OCI-LY1 (cell line): ENCODE data around the gene OR6S1.

ENCODE experiments used
- H2AFZ ChIP-seq: fragments of 200-600 bp; sonication (generic), shearing (Covaris generic); 2 replicates; pipeline ENCODE4 v1.6.0; 2014; ENCODE audit warnings: antibody characterized with exemption, mild to moderate bottlenecking, low read length
- H3F3A ChIP-seq: fragments of 200-600 bp; sonication (generic), shearing (Covaris generic); 2 replicates; pipeline ENCODE4 v1.6.0; 2014; ENCODE audit warnings: mild to moderate bottlenecking, antibody characterized with exemption, low read length, moderate library complexity; ENCODE audit not compliant: insufficient read depth
- H3K27ac ChIP-seq: fragments of 200-600 bp; sonication (generic); 2 replicates; pipeline ENCODE4 v1.5.1; 2014; ENCODE audit warnings: low read length, mixed run types, mild to moderate bottlenecking, low read depth; ENCODE audit not compliant: poor library complexity, severe bottlenecking
- H3K27me3 ChIP-seq: fragments of 200-600 bp; sonication (generic); 2 replicates; pipeline ENCODE4 v1.6.0; 2014; ENCODE audit warnings: antibody characterized with exemption, mild to moderate bottlenecking, low read length, moderate library complexity; ENCODE audit not compliant: insufficient read depth
- H3K36me3 ChIP-seq: fragments of 200-600 bp; sonication (generic); 2 replicates; pipeline ENCODE4 v1.6.1; 2014; ENCODE audit warnings: mild to moderate bottlenecking, antibody characterized with exemption, low read length, moderate library complexity, mixed read lengths; ENCODE audit not compliant: insufficient read depth
- H3K4me1 ChIP-seq: fragments of 200-600 bp; sonication (generic); 2 replicates; pipeline ENCODE4 v1.5.1; 2014; ENCODE audit warnings: mild to moderate bottlenecking, low read length, moderate library complexity; ENCODE audit not compliant: insufficient read depth, severe bottlenecking
- H3K4me2 ChIP-seq: fragments of 200-600 bp; sonication (generic), shearing (Covaris generic); 2 replicates; pipeline ENCODE4 v1.6.1; 2014; ENCODE audit warnings: low read length
- H3K4me3 ChIP-seq: fragments of 200-600 bp; sonication (generic); 2 replicates; pipeline ENCODE4 v1.5.1; 2014; ENCODE audit warnings: low read length, low read depth, mild to moderate bottlenecking, mixed read lengths; ENCODE audit not compliant: poor library complexity, severe bottlenecking
- H3K79me2 ChIP-seq: fragments of 200-600 bp; shearing (Covaris generic); 2 replicates; pipeline ENCODE4 v1.6.1; 2016; ENCODE audit warnings: mixed run types, low read length, mixed read lengths; ENCODE audit not compliant: insufficient read depth
- H3K9ac ChIP-seq: fragments of 200-600 bp; sonication (generic), shearing (Covaris generic); 2 replicates; pipeline ENCODE4 v1.6.1; 2014; ENCODE audit warnings: mild to moderate bottlenecking, low read length, mixed read lengths
- H3K9me2 ChIP-seq: fragments of 200-600 bp; sonication (generic), shearing (Covaris generic); 2 replicates; pipeline ENCODE4 v1.6.1; 2014; ENCODE audit warnings: low read depth, mild to moderate bottlenecking, low read length, mixed read lengths
- H3K9me3 ChIP-seq: fragments of 200-600 bp; shearing (Covaris generic); 2 replicates; pipeline ENCODE4 v1.6.1; 2014; ENCODE audit warnings: low read length, mixed read lengths
- H4K20me1 ChIP-seq: fragments of 200-600 bp; sonication (generic), shearing (Covaris generic); 2 replicates; pipeline ENCODE4 v1.6.0; 2016; ENCODE audit warnings: mild to moderate bottlenecking, low read length; ENCODE audit not compliant: insufficient read depth
- EZH2 ChIP-seq: fragments of 200-600 bp; sonication (generic), shearing (Covaris generic); IDR thresholded peaks from 2 replicates; pipeline ENCODE4 v1.8.0; 2017; ENCODE audit warnings: borderline replicate concordance, mixed run types, mild to moderate bottlenecking, antibody characterized with exemption, low read length, moderate library complexity, mixed read lengths
- TF ChIP-seq, protein P1 (sequence below): fragments of 200-600 bp; sonication (generic), shearing (Covaris generic); IDR thresholded peaks from 2 replicates; pipeline ENCODE4 v1.5.1; 2017; ENCODE audit warnings: mild to moderate bottlenecking, antibody characterized with exemption, low read length, moderate library complexity, mixed read lengths

OR6S1 gene

DNA sequence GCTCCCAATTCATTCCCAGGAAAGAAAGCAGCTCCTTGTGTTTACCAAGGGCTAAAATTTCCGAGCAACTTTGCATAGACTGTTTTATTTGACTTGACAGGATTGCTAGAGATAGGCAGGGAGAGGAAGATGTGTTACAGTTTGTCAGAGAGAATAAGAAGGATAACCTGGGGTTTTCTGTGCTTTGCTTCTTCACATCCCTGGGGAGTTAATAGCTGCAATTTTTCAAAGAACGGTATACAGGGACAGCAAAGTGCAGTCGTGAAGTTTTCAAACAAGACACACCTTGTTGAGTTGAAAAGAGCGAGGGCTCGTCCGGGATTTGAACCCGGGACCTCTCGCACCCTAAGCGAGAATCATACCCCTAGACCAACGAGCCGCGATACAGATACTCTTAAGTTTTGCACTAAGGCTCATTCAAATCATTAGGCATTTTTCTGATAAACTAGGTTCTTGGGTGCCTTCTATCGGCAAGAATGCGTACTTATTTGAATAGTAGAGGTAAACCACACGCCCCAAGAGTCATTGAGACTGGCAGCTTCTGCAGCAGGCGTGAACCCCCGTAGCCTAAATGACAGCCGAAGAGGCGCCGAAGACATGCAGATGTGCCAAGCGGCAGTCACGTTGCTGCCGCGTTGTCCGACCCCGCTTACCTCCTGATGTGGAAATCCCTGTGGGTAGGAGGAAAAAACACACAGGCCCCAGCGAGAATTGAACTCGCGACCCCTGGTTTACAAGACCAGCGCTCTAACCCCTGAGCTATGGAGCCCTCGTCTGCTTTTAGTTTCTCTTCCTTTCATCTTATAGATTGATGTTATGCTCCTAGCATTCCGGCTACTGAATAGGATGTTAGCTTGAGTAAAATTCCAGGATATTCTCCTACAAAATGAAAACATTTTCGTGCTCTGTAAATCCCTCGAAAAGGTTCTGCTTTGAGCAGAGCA lies 28.1 kb downstream of the OR6S1 start:
- TF ChIP-seq EZH2: no peak
- TF ChIP-seq, protein P1, sequence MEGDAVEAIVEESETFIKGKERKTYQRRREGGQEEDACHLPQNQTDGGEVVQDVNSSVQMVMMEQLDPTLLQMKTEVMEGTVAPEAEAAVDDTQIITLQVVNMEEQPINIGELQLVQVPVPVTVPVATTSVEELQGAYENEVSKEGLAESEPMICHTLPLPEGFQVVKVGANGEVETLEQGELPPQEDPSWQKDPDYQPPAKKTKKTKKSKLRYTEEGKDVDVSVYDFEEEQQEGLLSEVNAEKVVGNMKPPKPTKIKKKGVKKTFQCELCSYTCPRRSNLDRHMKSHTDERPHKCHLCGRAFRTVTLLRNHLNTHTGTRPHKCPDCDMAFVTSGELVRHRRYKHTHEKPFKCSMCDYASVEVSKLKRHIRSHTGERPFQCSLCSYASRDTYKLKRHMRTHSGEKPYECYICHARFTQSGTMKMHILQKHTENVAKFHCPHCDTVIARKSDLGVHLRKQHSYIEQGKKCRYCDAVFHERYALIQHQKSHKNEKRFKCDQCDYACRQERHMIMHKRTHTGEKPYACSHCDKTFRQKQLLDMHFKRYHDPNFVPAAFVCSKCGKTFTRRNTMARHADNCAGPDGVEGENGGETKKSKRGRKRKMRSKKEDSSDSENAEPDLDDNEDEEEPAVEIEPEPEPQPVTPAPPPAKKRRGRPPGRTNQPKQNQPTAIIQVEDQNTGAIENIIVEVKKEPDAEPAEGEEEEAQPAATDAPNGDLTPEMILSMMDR: peak; percentile 54; the same call in 1 of the 2 replicates
- H3K4me2 ChIP-seq: peak overlapping the region; percentile 78
- no peaks in the 10 kb centered on the region for H3K36me3 ChIP-seq
- no peak overlapping the region for H2AFZ ChIP-seq
- H3K27ac ChIP-seq: no peak overlapping the region
- H3K9me3 ChIP-seq: no peaks in the 10 kb centered on the region
- H3K4me3 ChIP-seq: peak overlapping the region; percentile 58
- no peaks in the 10 kb centered on the region for H4K20me1 ChIP-seq
- peaks cover 48% of the 10 kb centered on the region for H3K4me1 ChIP-seq
- no peaks in the 10 kb centered on the region for H3K9me2 ChIP-seq
- no peaks in the 10 kb centered on the region for H3K79me2 ChIP-seq
- H3K27me3 ChIP-seq: no peaks in the 10 kb centered on the region
- peaks cover 8% of the 10 kb centered on the region for H3F3A ChIP-seq
- peak overlapping the region; percentile 16; the same call in 1 of the 2 replicates for H3K9ac ChIP-seq

DNA sequence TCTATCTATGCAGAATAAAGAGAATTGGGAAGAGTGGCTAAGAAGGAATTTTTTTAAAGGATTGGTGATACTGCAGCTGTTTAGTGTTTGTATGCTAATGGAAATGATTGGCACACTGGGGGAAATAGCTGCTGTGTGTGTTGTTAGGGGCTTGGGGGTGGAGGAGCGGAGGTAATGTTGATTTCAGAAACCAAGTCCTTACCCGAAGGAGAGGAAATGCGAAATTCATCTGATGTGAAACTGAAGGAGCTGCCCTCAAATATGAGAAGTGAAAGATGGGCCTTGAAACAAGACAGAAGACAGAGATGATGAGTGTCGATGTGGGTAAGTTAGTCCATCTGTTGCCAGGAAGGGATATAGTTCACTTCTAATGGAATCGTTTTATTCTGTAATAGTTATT lies 29.1 kb downstream of the OR6S1 start:
- Histone ChIP-seq H3K9me3 (no peaks in the 10 kb centered on the region), H3K79me2 (no peaks in the 10 kb centered on the region), H3K36me3 (no peaks in the 10 kb centered on the region), H3K9me2 (no peaks in the 10 kb centered on the region), H3F3A (peaks cover 8% of the 10 kb centered on the region), H3K27ac (no peak overlapping the region), H2AFZ (no peak overlapping the region), H3K4me3 (peak overlapping the region; percentile 58), H3K9ac (no peak overlapping the region), H3K4me2 (peak overlapping the region; percentile 57), H4K20me1 (no peaks in the 10 kb centered on the region), H3K27me3 (no peaks in the 10 kb centered on the region; the same call in 1 of the 2 replicates), H3K4me1 (peaks cover 53% of the 10 kb centered on the region)
- TF ChIP-seq, protein P1: no peak
- TF ChIP-seq EZH2: no peak

DNA sequence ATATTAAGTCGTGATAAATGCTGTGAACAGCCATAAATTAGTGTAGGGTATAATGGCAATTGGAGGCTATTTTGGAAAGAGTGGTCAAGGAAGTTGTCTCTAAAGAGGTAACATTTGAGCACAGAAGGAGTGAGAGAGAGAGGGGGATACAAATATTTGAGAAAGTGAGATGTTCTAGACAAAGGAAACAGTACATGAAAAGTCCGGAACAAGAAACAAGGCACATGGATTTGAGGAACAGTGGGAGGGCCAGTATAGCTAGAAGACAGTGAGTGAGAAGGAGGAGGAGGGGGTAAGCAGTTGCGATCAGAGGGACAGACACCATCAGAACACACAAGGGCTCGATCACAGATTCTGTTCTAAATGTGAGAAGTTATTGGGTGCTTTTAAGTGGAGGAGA lies 30.2 kb downstream of the OR6S1 start:
- Histone ChIP-seq H3K4me3 (no peak overlapping the region), H3K4me1 (peaks cover 53% of the 10 kb centered on the region), H2AFZ (no peak overlapping the region), H3K9me2 (no peaks in the 10 kb centered on the region), H3K79me2 (no peaks in the 10 kb centered on the region), H3K9ac (no peak overlapping the region), H3K27me3 (no peaks in the 10 kb centered on the region; the same call in 1 of the 2 replicates), H3F3A (peaks cover 8% of the 10 kb centered on the region), H4K20me1 (no peaks in the 10 kb centered on the region), H3K4me2 (peak overlapping the region; percentile 96; the same call in 1 of the 2 replicates), H3K9me3 (no peaks in the 10 kb centered on the region), H3K36me3 (no peaks in the 10 kb centered on the region), H3K27ac (no peak overlapping the region)
- TF ChIP-seq, protein P1: no peak
- TF ChIP-seq EZH2: no peak
